HepG2 (cell line): ENCODE measurements around the gene C1orf35. TPM values are rescaled to one million over a fixed set of nuclear protein-coding genes. Genes with fewer than 3 reads are reported as not detected.

Experiments used
- BRCA1 ChIP-seq: sonication (generic); formaldehyde crosslinking; IDR thresholded peaks from 2 replicates; pipeline ENCODE4 v1.4.0; 2020; ENCODE audit warnings: missing genetic modification reagents
- DPF2 ChIP-seq: sonication (generic); formaldehyde crosslinking; IDR thresholded peaks from 2 replicates; pipeline ENCODE4 v1.4.0; 2020; ENCODE audit warnings: mild to moderate bottlenecking, low read depth, missing genetic modification reagents, borderline replicate concordance
- ETV6 ChIP-seq: sonication (generic); formaldehyde crosslinking; conservative IDR thresholded peaks from 2 replicates; pipeline ENCODE4 v1.4.0; 2020; ENCODE audit warnings: missing genetic modification reagents
- FOXK2 ChIP-seq: fragments of 450-650 bp; IDR thresholded peaks from 2 replicates; pipeline ENCODE4 v1.6.1; 2016
- GABPA ChIP-seq, 2 experiments: IDR thresholded peaks; 2 replicates each; pipeline ENCODE4 v1.6.1; 2011 to 2016; ENCODE audit warnings: low read depth in 2 of 2, low read length in 1 of 2, missing biosample characterization in 1 of 2, missing genetic modification characterization in 1 of 2
- IKZF4 ChIP-seq: sonication (generic); formaldehyde crosslinking; IDR thresholded peaks from 2 replicates; pipeline ENCODE4 v1.5.1; 2020; ENCODE audit warnings: borderline replicate concordance, mild to moderate bottlenecking, low read depth, missing genetic modification reagents; ENCODE audit errors: not compliant biosample characterization
- ISL2 ChIP-seq: sonication (generic); formaldehyde crosslinking; IDR thresholded peaks from 2 replicates; pipeline ENCODE4 v1.5.0; 2020; ENCODE audit warnings: missing genetic modification reagents
- PAWR ChIP-seq: sonication (generic); formaldehyde crosslinking; IDR thresholded peaks from 2 replicates; pipeline ENCODE4 v1.4.0; 2020; ENCODE audit warnings: missing genetic modification reagents, mild to moderate bottlenecking, borderline replicate concordance
- PCBP2 ChIP-seq: fragments of 200-400 bp; formaldehyde crosslinking; optimal IDR thresholded peaks from 2 replicates; pipeline ENCODE3; 2018; ENCODE audit warnings: low read length, low read depth; ENCODE audit not compliant: poor library complexity, severe bottlenecking
- TSC22D2 ChIP-seq: sonication (generic); formaldehyde crosslinking; IDR thresholded peaks from 2 replicates; pipeline ENCODE4 v1.5.1; 2020; ENCODE audit warnings: missing genetic modification reagents, mild to moderate bottlenecking, borderline replicate concordance
- ZMYM4 ChIP-seq: sonication (generic); formaldehyde crosslinking; IDR thresholded peaks from 2 replicates; pipeline ENCODE4 v1.8.1; 2023; ENCODE audit warnings: mild to moderate bottlenecking, missing genetic modification reagents
- ZNF652 ChIP-seq: IDR thresholded peaks from 2 replicates; pipeline ENCODE4 v1.6.1; 2016; ENCODE audit warnings: low read depth, borderline replicate concordance
- ZNF720 ChIP-seq: sonication (generic); formaldehyde crosslinking; IDR thresholded peaks from 2 replicates; pipeline ENCODE4 v1.4.0; 2020; ENCODE audit warnings: missing genetic modification reagents
- polyA plus RNA-seq, 8 experiments: library from polyadenylated mRNA; depleted of rRNA in 3 of 8; stranded (reverse) in 7 of 8; unstranded in 1 of 8; fragments of >200 nt; fragmentation: Illumina TruSeq in 4 of 8; extraction: Trizol in 4 of 8; gene quantifications; 2 replicates each; pipeline versions ENCODE4 v1.2.1 to v1.2.3, GENCODE V29; 2011 to 2016; ENCODE audit warnings: low read depth in 4 of 8, missing spikeins in 1 of 8, mixed read lengths in 1 of 8; ENCODE audit not compliant: insufficient read depth in 1 of 8
- total RNA-seq, 5 experiments: library from RNA; depleted of rRNA; stranded (reverse); fragments of >200 nt; fragmentation: Illumina TruSeq; extraction: Trizol; gene quantifications; 2 replicates each; pipeline ENCODE4 v1.2.3, GENCODE V29; 2016; ENCODE audit warnings: low read depth in 1 of 5
- TF ChIP-seq, protein P1 (sequence below): IDR thresholded peaks from 2 replicates; pipeline ENCODE4 v1.6.1; 2016; ENCODE audit warnings: low read depth
- TF ChIP-seq, protein P2 (sequence below): sonication (generic); formaldehyde crosslinking; IDR thresholded peaks from 2 replicates; pipeline ENCODE4 v1.4.0; 2020; ENCODE audit warnings: missing genetic modification reagents
- TF ChIP-seq, protein P3 (sequence below): sonication (generic); formaldehyde crosslinking; conservative IDR thresholded peaks from 2 replicates; pipeline ENCODE4 v1.8.1; 2023; ENCODE audit warnings: missing genetic modification reagents
- TF ChIP-seq, protein P4 (sequence below): sonication (generic); formaldehyde crosslinking; IDR thresholded peaks from 2 replicates; pipeline ENCODE4 v1.5.0; 2020; ENCODE audit warnings: mild to moderate bottlenecking, missing genetic modification reagents, borderline replicate concordance

Gene C1orf35
- total and polyA plus RNA-seq, 2 of the 13 experiments (the other 11 are each of a cell fraction or from before 2014, with no cell fraction given) = 8.1 to 19.3 TPM

DNA sequence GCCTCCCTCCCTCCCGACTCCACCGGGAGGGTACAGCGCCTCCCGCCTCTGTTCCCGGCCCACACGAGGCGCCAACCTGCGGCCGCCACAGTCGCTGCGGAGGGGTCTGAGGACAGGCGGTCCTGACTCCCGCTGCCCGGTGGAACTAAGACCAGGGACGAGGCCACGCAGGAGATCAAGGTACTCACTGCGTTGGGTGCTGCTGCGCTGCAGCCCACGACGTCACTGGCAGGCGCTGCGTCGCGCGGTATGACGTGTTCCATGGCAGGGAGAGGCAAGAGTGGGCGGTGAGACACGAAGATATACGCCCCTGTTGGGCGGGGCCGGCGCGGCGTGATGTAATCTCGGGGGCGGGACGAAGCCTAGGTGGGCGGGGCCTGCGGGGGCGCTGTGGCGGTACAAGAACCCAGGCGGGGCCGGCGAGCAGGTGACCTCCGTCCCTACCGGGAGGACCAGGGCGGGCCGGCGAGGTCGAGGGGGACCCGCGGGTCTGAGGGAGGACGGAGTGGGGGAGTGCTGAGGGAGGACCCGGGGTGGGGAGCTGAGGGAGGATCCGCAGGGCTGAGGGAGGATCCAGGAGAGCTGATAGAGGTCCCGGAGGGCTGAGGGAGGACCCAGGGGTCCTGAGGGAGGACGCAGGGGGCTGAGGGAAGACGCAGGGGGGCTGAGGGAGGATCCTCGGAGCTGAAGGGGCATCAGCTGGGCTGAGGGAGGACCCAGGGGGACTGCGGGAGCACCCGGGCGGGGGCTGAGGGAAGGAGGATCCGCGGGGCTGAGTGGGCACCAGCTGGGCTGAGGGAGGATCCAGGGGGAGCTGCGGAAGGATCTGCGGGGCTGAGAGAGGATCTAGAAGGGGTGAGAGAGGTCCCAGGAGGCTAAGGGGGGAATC, 6.2 kb upstream of the C1orf35 start, which contains the start of gene MRPL55 (continued):
- peak; percentile 79 for TF ChIP-seq IKZF4 (CRISPR knock-in tag)
- TF ChIP-seq PAWR (CRISPR knock-in tag) = no peak
- TF ChIP-seq, protein P1, sequence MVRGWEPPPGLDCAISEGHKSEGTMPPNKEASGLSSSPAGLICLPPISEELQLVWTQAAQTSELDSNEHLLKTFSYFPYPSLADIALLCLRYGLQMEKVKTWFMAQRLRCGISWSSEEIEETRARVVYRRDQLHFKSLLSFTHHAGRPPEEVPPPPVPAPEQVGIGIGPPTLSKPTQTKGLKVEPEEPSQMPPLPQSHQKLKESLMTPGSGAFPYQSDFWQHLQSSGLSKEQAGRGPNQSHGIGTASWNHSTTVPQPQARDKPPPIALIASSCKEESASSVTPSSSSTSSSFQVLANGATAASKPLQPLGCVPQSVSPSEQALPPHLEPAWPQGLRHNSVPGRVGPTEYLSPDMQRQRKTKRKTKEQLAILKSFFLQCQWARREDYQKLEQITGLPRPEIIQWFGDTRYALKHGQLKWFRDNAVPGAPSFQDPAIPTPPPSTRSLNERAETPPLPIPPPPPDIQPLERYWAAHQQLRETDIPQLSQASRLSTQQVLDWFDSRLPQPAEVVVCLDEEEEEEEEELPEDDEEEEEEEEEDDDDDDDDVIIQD (CRISPR knock-in tag) = peak; percentile 39; the same call in 1 of the 2 replicates
- no peak for TF ChIP-seq GABPA (IDR thresholded peaks at IDR 0.05; ENCODE audit: low read depth, low read length)
- TF ChIP-seq GABPA (CRISPR knock-in tag; IDR thresholded peaks at IDR 0.05; ENCODE audit: low read depth) = 0 out of 2 replicates have a peak, but pooled peaks have one; percentile 8
- no peak for TF ChIP-seq FOXK2
- peak; percentile 96 for TF ChIP-seq ZMYM4
- TF ChIP-seq ZNF720 (CRISPR knock-in tag) = no peak
- TF ChIP-seq BRCA1 (CRISPR knock-in tag) = no peak
- TF ChIP-seq, protein P2, sequence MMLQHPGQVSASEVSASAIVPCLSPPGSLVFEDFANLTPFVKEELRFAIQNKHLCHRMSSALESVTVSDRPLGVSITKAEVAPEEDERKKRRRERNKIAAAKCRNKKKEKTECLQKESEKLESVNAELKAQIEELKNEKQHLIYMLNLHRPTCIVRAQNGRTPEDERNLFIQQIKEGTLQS (CRISPR knock-in tag) = peak; percentile 68
- no peak for TF ChIP-seq ETV6 (CRISPR knock-in tag)
- no peak for TF ChIP-seq ZNF652 (CRISPR knock-in tag)
- TF ChIP-seq PCBP2 = no peak
- 0 out of 2 replicates have a peak, but pooled peaks have one; percentile 66 for TF ChIP-seq TSC22D2 (CRISPR knock-in tag)
- TF ChIP-seq, protein P3, sequence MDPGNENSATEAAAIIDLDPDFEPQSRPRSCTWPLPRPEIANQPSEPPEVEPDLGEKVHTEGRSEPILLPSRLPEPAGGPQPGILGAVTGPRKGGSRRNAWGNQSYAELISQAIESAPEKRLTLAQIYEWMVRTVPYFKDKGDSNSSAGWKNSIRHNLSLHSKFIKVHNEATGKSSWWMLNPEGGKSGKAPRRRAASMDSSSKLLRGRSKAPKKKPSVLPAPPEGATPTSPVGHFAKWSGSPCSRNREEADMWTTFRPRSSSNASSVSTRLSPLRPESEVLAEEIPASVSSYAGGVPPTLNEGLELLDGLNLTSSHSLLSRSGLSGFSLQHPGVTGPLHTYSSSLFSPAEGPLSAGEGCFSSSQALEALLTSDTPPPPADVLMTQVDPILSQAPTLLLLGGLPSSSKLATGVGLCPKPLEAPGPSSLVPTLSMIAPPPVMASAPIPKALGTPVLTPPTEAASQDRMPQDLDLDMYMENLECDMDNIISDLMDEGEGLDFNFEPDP (CRISPR knock-in tag) = no peak
- TF ChIP-seq, protein P4, sequence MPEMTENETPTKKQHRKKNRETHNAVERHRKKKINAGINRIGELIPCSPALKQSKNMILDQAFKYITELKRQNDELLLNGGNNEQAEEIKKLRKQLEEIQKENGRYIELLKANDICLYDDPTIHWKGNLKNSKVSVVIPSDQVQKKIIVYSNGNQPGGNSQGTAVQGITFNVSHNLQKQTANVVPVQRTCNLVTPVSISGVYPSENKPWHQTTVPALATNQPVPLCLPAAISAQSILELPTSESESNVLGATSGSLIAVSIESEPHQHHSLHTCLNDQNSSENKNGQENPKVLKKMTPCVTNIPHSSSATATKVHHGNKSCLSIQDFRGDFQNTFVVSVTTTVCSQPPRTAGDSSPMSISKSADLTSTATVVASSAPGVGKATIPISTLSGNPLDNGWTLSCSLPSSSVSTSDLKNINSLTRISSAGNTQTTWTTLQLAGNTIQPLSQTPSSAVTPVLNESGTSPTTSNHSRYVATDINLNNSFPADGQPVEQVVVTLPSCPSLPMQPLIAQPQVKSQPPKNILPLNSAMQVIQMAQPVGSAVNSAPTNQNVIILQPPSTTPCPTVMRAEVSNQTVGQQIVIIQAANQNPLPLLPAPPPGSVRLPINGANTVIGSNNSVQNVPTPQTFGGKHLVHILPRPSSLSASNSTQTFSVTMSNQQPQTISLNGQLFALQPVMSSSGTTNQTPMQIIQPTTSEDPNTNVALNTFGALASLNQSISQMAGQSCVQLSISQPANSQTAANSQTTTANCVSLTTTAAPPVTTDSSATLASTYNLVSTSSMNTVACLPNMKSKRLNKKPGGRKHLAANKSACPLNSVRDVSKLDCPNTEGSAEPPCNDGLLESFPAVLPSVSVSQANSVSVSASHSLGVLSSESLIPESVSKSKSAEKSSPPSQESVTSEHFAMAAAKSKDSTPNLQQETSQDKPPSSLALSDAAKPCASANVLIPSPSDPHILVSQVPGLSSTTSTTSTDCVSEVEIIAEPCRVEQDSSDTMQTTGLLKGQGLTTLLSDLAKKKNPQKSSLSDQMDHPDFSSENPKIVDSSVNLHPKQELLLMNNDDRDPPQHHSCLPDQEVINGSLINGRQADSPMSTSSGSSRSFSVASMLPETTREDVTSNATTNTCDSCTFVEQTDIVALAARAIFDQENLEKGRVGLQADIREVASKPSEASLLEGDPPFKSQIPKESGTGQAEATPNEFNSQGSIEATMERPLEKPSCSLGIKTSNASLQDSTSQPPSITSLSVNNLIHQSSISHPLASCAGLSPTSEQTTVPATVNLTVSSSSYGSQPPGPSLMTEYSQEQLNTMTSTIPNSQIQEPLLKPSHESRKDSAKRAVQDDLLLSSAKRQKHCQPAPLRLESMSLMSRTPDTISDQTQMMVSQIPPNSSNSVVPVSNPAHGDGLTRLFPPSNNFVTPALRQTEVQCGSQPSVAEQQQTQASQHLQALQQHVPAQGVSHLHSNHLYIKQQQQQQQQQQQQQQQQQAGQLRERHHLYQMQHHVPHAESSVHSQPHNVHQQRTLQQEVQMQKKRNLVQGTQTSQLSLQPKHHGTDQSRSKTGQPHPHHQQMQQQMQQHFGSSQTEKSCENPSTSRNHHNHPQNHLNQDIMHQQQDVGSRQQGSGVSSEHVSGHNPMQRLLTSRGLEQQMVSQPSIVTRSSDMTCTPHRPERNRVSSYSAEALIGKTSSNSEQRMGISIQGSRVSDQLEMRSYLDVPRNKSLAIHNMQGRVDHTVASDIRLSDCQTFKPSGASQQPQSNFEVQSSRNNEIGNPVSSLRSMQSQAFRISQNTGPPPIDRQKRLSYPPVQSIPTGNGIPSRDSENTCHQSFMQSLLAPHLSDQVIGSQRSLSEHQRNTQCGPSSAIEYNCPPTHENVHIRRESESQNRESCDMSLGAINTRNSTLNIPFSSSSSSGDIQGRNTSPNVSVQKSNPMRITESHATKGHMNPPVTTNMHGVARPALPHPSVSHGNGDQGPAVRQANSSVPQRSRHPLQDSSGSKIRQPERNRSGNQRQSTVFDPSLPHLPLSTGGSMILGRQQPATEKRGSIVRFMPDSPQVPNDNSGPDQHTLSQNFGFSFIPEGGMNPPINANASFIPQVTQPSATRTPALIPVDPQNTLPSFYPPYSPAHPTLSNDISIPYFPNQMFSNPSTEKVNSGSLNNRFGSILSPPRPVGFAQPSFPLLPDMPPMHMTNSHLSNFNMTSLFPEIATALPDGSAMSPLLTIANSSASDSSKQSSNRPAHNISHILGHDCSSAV = no peak
- TF ChIP-seq ISL2 (CRISPR knock-in tag) = peak; percentile 61; the same call in 1 of the 2 replicates
- peak; percentile 55; the same call in 1 of the 2 replicates for TF ChIP-seq DPF2 (CRISPR knock-in tag)
